DND-41 (cell line): ENCODE measurements around the gene CNNM3.

Experiments
- ATAC-seq: fragments of 200-7000 bp; cut with Tn5 transposase; 3 replicates; pipeline ENCODE4 v1.9.1; 2021; ENCODE audit warnings: low read depth; ENCODE audit not compliant: insufficient read depth
- DNase-seq: peaks from one replicate; pipeline ENCODE4 v3.0.0-alpha.2; 2020
- H2AFZ ChIP-seq: 2 replicates; pipeline ENCODE4 v1.6.0; 2012; ENCODE audit warnings: low read depth, low read length
- H3K27ac ChIP-seq: 2 replicates; pipeline ENCODE4 v1.5.1; 2012; ENCODE audit warnings: low read length, inconsistent platforms
- H3K27me3 ChIP-seq: fragments of 200-600 bp; sonication (generic); 2 replicates; pipeline ENCODE4 v1.6.0; 2012; ENCODE audit warnings: low read length, mild to moderate bottlenecking, inconsistent platforms; ENCODE audit not compliant: insufficient read depth, poor library complexity
- H3K36me3 ChIP-seq: 2 replicates; pipeline ENCODE4 v1.5.1; 2012; ENCODE audit warnings: low read length, inconsistent platforms; ENCODE audit not compliant: insufficient read depth
- H3K4me1 ChIP-seq: 2 replicates; pipeline ENCODE4 v1.5.1; 2012; ENCODE audit warnings: mild to moderate bottlenecking, low read length; ENCODE audit not compliant: insufficient read depth
- H3K4me2 ChIP-seq: 2 replicates; pipeline ENCODE4 v1.6.0; 2012; ENCODE audit warnings: mild to moderate bottlenecking, moderate library complexity, low read length, inconsistent platforms; ENCODE audit not compliant: insufficient read depth
- H3K4me3 ChIP-seq, 2 experiments: fragments of 200-600 bp in 1 of 2; shearing (Covaris generic) in 1 of 2; 2 replicates each; pipeline ENCODE4 v1.5.1; 2012 to 2016; ENCODE audit warnings: inconsistent platforms in 2 of 2, low read length in 2 of 2, mild to moderate bottlenecking in 2 of 2, low read depth in 1 of 2, moderate library complexity in 1 of 2
- H3K79me2 ChIP-seq: 2 replicates; pipeline ENCODE4 v1.6.0; 2012; ENCODE audit warnings: low read length, inconsistent platforms; ENCODE audit not compliant: insufficient read depth
- H3K9ac ChIP-seq: 2 replicates; pipeline ENCODE4 v1.6.0; 2012; ENCODE audit warnings: low read depth, mild to moderate bottlenecking, inconsistent platforms, low read length, moderate library complexity
- H3K9me3 ChIP-seq: 2 replicates; pipeline ENCODE4 v1.5.1; 2012; ENCODE audit warnings: low read length, moderate library complexity, mild to moderate bottlenecking, inconsistent platforms; ENCODE audit not compliant: insufficient read depth, severe bottlenecking
- H4K20me1 ChIP-seq: 2 replicates; pipeline ENCODE4 v1.6.0; 2012; ENCODE audit warnings: low read length; ENCODE audit not compliant: insufficient read depth
- CTCF ChIP-seq: IDR thresholded peaks from 2 replicates; pipeline ENCODE4 v1.5.1; 2012; ENCODE audit warnings: borderline replicate concordance, low read length, moderate library complexity, mild to moderate bottlenecking; ENCODE audit not compliant: poor library complexity, severe bottlenecking; ENCODE audit errors: extremely low read depth
- EZH2 ChIP-seq: IDR thresholded peaks from 3 replicates; pipeline ENCODE4 v1.6.1; 2012; ENCODE audit warnings: borderline replicate concordance, low read depth, mild to moderate bottlenecking, moderate library complexity, low read length, inconsistent platforms; ENCODE audit not compliant: severe bottlenecking

The CNNM3 gene

GRCh38 chr2:96839875-96840850 lies 24.1 kb downstream of the CNNM3 start:
- Histone ChIP-seq H3K4me2 (no peak overlapping the region), H3K4me1 (no peaks in the 10 kb centered on the region), H3K79me2 (no peaks in the 10 kb centered on the region), H3K36me3 (peaks cover 53% of the 10 kb centered on the region), H4K20me1 (peaks cover 10% of the 10 kb centered on the region), H2AFZ (no peak overlapping the region), H3K27me3 (no peaks in the 10 kb centered on the region), H3K9me3 (no peaks in the 10 kb centered on the region), H3K27ac (no peak overlapping the region), H3K9ac (no peak overlapping the region), H3K4me3 (no peak overlapping the region)
- DNase-seq = no peak
- ATAC-seq = 0 out of 3 replicates have a peak, but pooled peaks have one; percentile 7
- no peak for TF ChIP-seq CTCF
- TF ChIP-seq EZH2 = no peak

GRCh38 chr2:96841701-96842495 lies 25.8 kb downstream of the CNNM3 start:
- no peaks in the 10 kb centered on the region for H3K9me3 ChIP-seq
- no peak overlapping the region for H2AFZ ChIP-seq
- H3K27ac ChIP-seq = no peak overlapping the region
- TF ChIP-seq EZH2 (no peak), CTCF (no peak)
- DNase-seq (no peak), ATAC-seq (no peak)
- no peak overlapping the region for H3K4me2 ChIP-seq
- H3K79me2 ChIP-seq = no peaks in the 10 kb centered on the region
- peaks cover 46% of the 10 kb centered on the region for H3K36me3 ChIP-seq
- no peak overlapping the region for H3K9ac ChIP-seq
- H4K20me1 ChIP-seq = peaks cover 8% of the 10 kb centered on the region
- no peaks in the 10 kb centered on the region for H3K4me1 ChIP-seq
- H3K4me3 ChIP-seq = no peak overlapping the region
- H3K27me3 ChIP-seq = no peaks in the 10 kb centered on the region

- Histone ChIP-seq H3K27ac (no peak overlapping the region; the same call in 1 of the 2 replicates), H3K79me2 (no peaks in the 10 kb centered on the region), H3K9ac (no peak overlapping the region), H3K4me1 (no peaks in the 10 kb centered on the region), H3K9me3 (no peaks in the 10 kb centered on the region), H4K20me1 (peaks cover 8% of the 10 kb centered on the region), H3K36me3 (peaks cover 46% of the 10 kb centered on the region), H2AFZ (no peak overlapping the region), H3K4me2 (no peak overlapping the region), H3K4me3 (no peak overlapping the region), H3K27me3 (no peaks in the 10 kb centered on the region)
- TF ChIP-seq CTCF (no peak), EZH2 (no peak)
- DNase-seq = no peak
- ATAC-seq = no peak
Measured at GRCh38 chr2:96842600-96842999, 26.5 kb downstream of the CNNM3 start.
